Gastroesophageal sphincter (tissue), 3 donors: ENCODE measurements around the gene MLLT1.

ENCODE experiments used
- POLR2A ChIP-seq, 2 donors: fragments of 450-650 bp; IDR thresholded peaks; one replicate each; pipeline ENCODE4 v1.6.1; 2017; ENCODE audit warnings: antibody characterized with exemption in 2 of 2, mild to moderate bottlenecking in 2 of 2, moderate library complexity in 1 of 2
- POLR2AphosphoS5 ChIP-seq: sonication (generic); formaldehyde crosslinking; IDR thresholded peaks from one replicate; pipeline ENCODE4 v1.6.1; 2017; ENCODE audit warnings: antibody characterized with exemption
- TF ChIP-seq, protein P1 (sequence below), 4 experiments: fragments of 200-600 bp in 2 of 4; fragments of 450-650 bp in 2 of 4; sonication (generic) in 1 of 4; IDR thresholded peaks; one replicate each; pipeline ENCODE4 v1.5.1; 2017 to 2019; ENCODE audit warnings: antibody characterized with exemption in 4 of 4, mild to moderate bottlenecking in 2 of 4, moderate library complexity in 2 of 4

DNA sequence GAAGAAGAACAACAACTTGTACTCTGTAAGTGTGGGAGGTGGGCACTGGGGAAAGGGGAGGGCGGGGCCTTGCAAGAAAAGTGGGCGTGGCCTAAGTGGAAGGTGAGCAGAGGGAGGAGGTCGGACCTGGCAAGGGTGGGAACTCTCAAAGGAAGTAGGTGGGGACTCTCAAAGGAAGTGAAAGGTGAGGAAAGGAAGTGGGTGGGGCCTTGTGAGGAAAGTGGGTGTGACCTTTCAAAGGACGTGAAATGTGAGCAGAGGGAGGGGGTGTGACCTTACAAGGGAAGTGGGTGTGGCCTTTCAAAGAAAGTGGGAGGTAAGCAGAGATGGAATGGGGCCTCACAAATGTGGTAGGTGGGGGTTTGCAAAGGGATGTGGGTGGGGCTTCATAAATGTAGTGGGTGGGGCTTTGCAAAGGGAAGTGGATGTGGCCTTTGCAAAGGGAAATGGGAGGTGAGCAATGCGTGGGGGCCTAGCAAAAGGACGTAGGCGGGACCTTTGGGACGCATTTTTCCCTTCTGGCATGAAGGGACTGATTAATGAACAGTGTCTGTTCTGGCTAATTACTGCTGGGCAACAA is 118.4 kb downstream of the MLLT1 start:
- TF ChIP-seq, protein P1, sequence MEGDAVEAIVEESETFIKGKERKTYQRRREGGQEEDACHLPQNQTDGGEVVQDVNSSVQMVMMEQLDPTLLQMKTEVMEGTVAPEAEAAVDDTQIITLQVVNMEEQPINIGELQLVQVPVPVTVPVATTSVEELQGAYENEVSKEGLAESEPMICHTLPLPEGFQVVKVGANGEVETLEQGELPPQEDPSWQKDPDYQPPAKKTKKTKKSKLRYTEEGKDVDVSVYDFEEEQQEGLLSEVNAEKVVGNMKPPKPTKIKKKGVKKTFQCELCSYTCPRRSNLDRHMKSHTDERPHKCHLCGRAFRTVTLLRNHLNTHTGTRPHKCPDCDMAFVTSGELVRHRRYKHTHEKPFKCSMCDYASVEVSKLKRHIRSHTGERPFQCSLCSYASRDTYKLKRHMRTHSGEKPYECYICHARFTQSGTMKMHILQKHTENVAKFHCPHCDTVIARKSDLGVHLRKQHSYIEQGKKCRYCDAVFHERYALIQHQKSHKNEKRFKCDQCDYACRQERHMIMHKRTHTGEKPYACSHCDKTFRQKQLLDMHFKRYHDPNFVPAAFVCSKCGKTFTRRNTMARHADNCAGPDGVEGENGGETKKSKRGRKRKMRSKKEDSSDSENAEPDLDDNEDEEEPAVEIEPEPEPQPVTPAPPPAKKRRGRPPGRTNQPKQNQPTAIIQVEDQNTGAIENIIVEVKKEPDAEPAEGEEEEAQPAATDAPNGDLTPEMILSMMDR (IDR thresholded peaks at IDR 0.05): no peak
- no peak for TF ChIP-seq POLR2A (IDR thresholded peaks at IDR 0.05)
- TF ChIP-seq POLR2AphosphoS5: no peak
